HG03025 (cell line): Measurements from ENCODE around the gene MDGA2.

Experiments
- ATAC-seq: cut with Tn5 transposase; IDR thresholded peaks from one replicate; pipeline ENCODE4 v1.9.1; 2021; ENCODE audit warnings: mild to moderate bottlenecking, moderate library complexity; ENCODE audit not compliant: unreplicated experiment, low FRiP score

The MDGA2 gene

GRCh38 chr14:47509957-47510356 is 165.4 kb downstream of the MDGA2 start:
- ATAC-seq, result no peak

- no peak for ATAC-seq
These were observed 167.5 kb downstream of the MDGA2 start for GRCh38 chr14:47507861-47508260.

DNA sequence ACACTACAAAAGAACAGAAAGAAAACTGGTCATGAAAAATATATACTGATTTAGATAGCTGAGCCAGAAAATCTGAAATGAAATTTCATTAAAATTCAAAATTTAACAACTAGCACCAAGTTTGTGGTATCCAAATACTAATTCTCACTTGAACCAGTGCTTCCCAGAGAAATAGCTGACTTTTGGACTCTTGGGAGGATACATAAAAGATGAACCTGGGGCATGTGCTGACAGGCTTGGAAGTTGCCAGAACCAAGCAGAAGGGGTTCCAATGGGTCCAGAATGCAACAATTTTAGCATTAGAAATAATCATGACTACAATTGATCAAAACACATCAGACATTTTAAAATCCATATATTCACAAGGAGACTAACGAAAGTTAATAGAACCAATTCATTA is 175.0 kb downstream of the MDGA2 start:
- no peak for ATAC-seq

DNA sequence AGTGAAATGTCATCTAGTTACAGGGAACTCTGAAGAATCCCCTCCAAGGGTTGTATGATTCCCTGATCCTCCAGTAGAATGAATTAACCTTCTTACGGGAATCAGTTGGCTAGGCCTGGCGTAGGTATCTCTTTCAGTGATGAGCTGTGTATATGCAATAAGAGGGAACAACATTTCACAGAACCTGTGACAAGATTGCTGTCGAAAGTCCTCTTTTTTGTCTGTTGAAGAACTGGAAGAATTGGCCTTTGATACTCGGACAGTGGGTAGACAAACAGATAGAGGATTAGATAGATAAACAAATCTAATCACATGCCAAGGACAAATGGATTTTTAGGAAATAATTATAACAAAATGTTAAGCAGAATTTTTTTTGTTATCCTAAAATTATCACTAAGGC is 184.6 kb downstream of the MDGA2 start:
- no peak for ATAC-seq

DNA sequence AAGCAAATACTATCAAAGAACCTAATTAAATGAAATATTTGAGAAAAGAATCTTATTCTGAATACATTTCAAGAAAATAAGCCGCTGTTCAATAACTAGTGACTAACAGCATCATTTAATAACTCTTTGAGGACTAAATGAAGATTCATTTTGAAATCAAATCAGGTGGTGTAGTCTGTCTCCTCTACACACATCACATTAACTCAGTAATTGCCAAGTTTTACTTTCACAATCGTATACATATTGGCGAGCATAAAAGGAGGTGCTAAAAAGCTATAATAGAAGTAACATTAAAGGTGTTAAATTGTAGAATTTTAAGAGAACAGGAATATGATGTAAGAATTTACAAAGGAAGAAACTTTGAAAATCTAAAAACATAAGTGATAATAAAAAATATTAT is 185.1 kb downstream of the MDGA2 start:
- ATAC-seq, result no peak

- no peak for ATAC-seq
These were observed 190.0 kb downstream of the MDGA2 start for GRCh38 chr14:47485421-47485820.

DNA sequence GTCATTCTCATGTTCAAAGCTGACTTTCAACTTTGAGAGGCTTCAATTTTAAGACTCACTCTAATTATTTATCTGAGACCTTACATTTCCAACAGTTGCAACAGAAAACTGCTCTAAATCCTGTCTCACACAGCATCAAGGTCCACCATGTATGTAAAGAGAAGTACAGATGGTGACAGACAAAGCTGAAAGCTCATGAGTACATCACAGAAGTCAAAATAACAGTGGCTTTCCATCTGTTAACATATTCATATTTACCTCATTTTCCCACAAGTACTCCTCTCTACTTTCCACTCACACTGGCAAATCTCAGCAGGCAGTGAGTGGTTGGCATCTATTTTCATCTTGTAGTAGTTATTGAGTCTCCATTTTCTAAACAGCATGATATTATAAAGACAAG is 192.0 kb downstream of the MDGA2 start:
- no peak for ATAC-seq

GRCh38 chr14:47471075-47471474 is 204.3 kb downstream of the MDGA2 start:
- no peak for ATAC-seq

GRCh38 chr14:47466916-47467315 is 208.5 kb downstream of the MDGA2 start:
- ATAC-seq, result no peak

- no peak for ATAC-seq
These were observed 221.4 kb downstream of the MDGA2 start for GRCh38 chr14:47454025-47454424.

DNA sequence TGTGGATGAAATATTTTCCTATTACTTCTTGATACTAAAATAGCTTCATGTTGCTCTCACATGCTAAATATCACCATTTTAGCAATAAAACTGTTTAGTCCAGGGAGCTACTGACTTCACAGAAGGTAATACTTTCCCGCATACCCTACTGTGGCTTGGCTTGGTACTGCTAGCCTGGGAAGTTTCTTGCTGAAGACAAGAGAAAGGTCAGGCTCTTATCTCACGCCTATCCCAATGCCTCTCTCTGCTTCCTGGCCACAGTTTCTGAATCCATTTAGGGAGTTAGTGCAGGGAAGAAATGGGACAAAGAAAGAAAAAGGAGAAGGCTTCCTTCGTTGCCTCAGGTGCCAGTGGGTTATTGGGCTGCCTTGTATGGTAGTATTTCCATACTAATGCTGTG is 228.3 kb downstream of the MDGA2 start:
- ATAC-seq, result no peak

DNA sequence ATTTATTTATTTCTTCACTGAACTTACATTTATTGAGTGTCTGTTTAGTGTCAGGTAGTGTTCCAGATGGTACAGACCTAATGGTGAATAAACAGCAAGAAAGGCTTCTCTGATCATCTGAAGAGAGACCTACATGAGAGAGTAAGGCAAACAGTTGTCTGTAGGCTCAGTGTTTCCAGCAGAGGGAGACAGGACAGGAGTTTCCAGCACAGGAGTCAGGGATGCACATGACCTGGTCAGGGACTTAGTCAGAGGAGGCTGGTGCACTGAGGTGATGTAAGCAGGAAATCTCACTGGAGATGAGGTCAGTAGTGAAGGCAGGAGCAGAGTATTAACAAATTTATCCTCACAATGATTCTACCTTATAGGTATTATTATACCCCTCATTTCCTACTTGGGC is 233.2 kb downstream of the MDGA2 start:
- ATAC-seq, result no peak

GRCh38 chr14:47439953-47440352 is 235.5 kb downstream of the MDGA2 start:
- ATAC-seq, result no peak

DNA sequence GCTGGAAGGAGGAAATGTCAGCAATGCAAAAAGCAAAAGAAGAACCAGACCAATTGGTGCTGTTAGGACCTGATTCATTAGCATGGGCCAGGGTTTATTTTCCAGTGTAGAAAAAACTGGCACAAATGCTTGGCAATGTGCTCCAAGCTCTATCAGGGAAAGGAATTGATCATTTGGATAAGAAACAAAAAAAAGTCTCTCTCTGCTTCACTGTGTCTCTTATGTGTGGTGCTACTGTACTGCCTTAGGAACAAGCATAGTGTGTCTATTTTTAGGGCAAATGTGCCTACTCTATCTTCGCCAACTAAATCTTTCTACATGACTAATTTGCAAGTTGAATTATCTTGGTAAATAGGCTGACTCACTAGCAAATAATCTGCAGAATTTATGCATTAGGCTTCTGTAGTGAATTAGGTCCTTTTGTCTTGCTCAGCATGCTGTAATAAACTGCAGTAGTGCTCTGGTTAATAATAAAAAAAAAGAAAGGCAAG is 236.7 kb downstream of the MDGA2 start:
- ATAC-seq, result no peak

- no peak for ATAC-seq
These were observed 240.0 kb downstream of the MDGA2 start for GRCh38 chr14:47435331-47435965.

GRCh38 chr14:47427629-47428028 is 247.8 kb downstream of the MDGA2 start:
- no peak for ATAC-seq

- ATAC-seq, result no peak
These were observed 250.1 kb downstream of the MDGA2 start for GRCh38 chr14:47425302-47425701.

DNA sequence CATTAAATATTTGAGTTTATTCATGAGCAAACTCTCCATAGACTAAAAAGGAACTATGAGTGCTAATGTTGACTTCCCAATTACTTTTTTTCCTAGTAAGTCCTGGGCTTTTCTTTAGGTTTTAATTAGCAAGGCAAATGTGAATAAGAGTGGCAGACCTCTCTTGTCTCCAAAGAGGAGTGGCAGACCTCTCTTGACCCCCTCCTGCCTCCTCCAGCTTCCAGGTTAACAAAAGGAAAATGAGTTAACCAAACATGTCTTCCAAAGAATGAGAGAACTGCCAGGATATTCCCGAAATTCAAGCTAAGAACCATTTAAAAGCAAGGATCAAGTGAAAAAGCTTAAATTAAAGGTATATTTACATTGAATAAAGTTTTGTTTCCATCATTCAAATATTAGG is 253.2 kb downstream of the MDGA2 start:
- ATAC-seq, result no peak

DNA sequence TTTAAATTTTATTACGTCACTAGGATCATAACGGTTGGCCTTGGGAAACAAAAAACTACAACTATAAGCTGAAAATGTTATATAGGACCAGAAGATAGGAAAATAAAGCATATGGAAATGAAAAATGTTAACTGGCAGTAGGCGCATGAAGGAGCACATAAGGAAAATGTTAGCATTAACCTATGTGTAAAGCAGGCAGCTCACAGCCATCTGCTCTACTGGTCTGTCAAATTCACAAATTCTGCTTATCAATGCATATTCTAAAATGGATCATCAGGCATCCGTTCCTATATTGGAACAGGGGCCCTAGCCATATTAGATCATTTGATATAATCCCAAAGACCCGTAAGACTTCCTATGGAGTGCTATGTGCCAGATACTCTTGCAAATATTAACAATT is 263.9 kb downstream of the MDGA2 start:
- no peak for ATAC-seq

DNA sequence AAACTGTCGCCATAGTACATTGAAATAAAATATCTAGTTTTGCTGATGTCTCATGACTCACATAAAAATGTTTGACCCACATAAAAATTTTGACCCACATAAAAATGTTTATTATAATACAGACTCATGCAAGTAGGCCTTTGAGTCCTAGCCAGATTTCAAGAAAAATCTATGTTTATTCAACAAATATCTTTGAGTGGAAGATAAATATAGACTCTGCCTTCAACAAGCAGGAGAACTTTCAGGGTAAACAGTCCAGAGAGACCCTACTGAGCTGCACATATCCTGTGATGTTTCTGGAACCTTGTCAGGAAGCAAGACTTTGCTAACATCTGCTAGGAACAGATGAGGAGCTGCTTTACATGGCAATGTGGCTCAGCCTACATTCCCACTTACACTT is 283.1 kb downstream of the MDGA2 start:
- no peak for ATAC-seq

- ATAC-seq, result no peak
These were observed 284.4 kb downstream of the MDGA2 start for GRCh38 chr14:47390831-47391504.

DNA sequence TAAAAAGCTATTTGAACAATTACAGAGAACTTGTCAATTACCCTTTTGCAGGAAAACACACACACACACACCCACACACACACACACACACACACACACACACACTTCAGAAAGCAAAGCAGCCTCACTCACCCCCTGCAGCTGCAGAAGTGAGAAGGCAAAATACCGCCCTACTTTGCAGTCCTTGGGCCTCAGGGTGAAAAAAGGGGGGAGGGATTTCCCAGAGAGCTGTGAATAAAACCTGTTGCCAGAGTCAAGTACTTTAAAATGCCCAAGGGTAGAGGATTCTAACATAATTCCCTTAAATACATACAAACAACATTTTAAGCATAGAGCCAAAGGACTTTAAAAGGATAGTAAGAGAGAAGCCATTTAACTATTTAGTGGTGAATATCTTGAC is 285.9 kb downstream of the MDGA2 start:
- ATAC-seq, result no peak
